Smooth muscle cell (in vitro differentiated cells): ENCODE data around the gene AADACL4. TPM values are rescaled to one million over a fixed set of nuclear protein-coding genes. Genes with fewer than 3 reads are reported as not detected.

Source experiments
- DNase-seq: peaks from one replicate; lab custom pipeline; 2025; ENCODE audit not compliant: unreplicated experiment; lab: John Stamatoyannopoulos, UW
- H2AFZ ChIP-seq: fragments of 200-600 bp; sonication (generic); 2 replicates; pipeline ENCODE4 v1.6.0; 2016; ENCODE audit warnings: antibody characterized with exemption, low read depth, mild to moderate bottlenecking
- H3F3A ChIP-seq: fragments of 200-600 bp; sonication (generic); 2 replicates; pipeline ENCODE4 v1.6.0; 2017; ENCODE audit warnings: antibody characterized with exemption, low read depth
- H3K27ac ChIP-seq: fragments of 200-600 bp; sonication (generic); 2 replicates; pipeline ENCODE4 v1.5.1; 2016; ENCODE audit warnings: low read depth, mild to moderate bottlenecking
- H3K27me3 ChIP-seq: fragments of 200-600 bp; sonication (generic); 2 replicates; pipeline ENCODE4 v1.6.1; 2016; ENCODE audit warnings: low read depth, mild to moderate bottlenecking
- H3K36me3 ChIP-seq: fragments of 200-600 bp; sonication (generic); 2 replicates; pipeline ENCODE4 v1.5.1; 2016; ENCODE audit warnings: low read depth
- H3K4me1 ChIP-seq: fragments of 200-600 bp; sonication (generic); 2 replicates; pipeline ENCODE4 v1.5.1; 2016; ENCODE audit warnings: low read depth
- H3K4me2 ChIP-seq: fragments of 200-600 bp; sonication (generic); 2 replicates; pipeline ENCODE4 v1.6.0; 2016; ENCODE audit warnings: mild to moderate bottlenecking
- H3K4me3 ChIP-seq: fragments of 200-600 bp; sonication (generic); 2 replicates; pipeline ENCODE4 v1.5.1; 2016; ENCODE audit warnings: mild to moderate bottlenecking
- H3K79me2 ChIP-seq: fragments of 200-600 bp; sonication (generic); 2 replicates; pipeline ENCODE4 v1.6.0; 2016; ENCODE audit warnings: low read depth, mild to moderate bottlenecking
- H3K9ac ChIP-seq: fragments of 200-600 bp; sonication (generic); 2 replicates; pipeline ENCODE4 v1.6.0; 2016; ENCODE audit warnings: low read depth
- H3K9me3 ChIP-seq: fragments of 200-600 bp; sonication (generic); replicated peaks from 2 replicates; pipeline ENCODE4 v1.5.1; 2016; ENCODE audit warnings: low read depth
- H4K20me1 ChIP-seq: fragments of 200-600 bp; sonication (generic); 2 replicates; pipeline ENCODE4 v1.6.0; 2016; ENCODE audit warnings: low read depth
- WGBS: methylation state at CpG from one replicate; pipeline ENCODE4 v1.1.7; 2016; ENCODE audit warnings: low lambda C conversion rate; 5-methylcytosine and 5-hydroxymethylcytosine counted together
- polyA plus RNA-seq: library from polyadenylated mRNA; unstranded; fragments of >200 nt; fragmentation: Nextera tagmentation; extraction: Ambion mirVana; gene quantifications from 2 replicates; pipeline ENCODE4 v1.2.1, GENCODE V29; 2016
- total RNA-seq: library from RNA; depleted of rRNA; stranded (reverse); fragments of >200 nt; gene quantifications from 2 replicates; pipeline ENCODE4 v1.2.3, GENCODE V29; 2014
- TF ChIP-seq, protein P1 (sequence below): fragments of 200-600 bp; sonication (generic); IDR thresholded peaks from 2 replicates; pipeline ENCODE4 v1.5.1; 2017; ENCODE audit warnings: borderline replicate concordance, mild to moderate bottlenecking, antibody characterized with exemption; ENCODE audit not compliant: insufficient read depth, poor library complexity, severe bottlenecking

Gene AADACL4
- total and polyA plus RNA-seq, 2 experiments from 2014 or later = not detected

DNA sequence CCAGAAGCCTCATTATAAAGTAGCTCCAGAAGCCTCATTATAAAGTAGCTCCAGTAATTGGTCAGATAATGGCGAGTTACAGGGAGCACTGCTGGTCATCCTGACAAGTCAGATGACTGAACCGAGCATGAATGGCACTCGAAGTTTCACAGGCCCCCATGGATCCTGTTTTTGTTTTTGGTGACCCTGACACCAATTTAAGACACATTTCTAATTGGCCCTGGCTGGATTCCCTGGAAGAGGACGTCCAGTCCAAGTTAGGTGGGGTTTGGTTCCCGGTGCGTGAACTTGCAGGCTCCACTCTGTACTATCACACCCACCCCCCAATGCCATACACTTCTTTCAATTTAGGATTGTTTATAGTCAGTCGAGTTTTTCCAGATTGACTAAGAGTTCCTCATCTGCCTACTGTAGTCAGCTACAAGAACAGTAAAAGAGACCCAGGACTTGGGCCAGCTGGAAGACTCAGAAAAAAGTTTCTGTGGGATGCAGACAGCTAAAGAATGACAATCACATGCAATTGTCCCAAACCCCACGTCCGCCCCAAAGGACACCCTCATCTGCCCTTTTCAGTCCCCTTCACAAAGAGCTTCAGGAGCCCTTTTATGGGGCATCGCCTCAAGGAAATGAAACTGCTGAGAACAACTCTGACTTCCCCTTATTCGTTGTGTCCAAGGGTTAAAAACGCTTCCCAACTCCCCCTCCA, 28.6 kb upstream of the AADACL4 start:
- TF ChIP-seq, protein P1, sequence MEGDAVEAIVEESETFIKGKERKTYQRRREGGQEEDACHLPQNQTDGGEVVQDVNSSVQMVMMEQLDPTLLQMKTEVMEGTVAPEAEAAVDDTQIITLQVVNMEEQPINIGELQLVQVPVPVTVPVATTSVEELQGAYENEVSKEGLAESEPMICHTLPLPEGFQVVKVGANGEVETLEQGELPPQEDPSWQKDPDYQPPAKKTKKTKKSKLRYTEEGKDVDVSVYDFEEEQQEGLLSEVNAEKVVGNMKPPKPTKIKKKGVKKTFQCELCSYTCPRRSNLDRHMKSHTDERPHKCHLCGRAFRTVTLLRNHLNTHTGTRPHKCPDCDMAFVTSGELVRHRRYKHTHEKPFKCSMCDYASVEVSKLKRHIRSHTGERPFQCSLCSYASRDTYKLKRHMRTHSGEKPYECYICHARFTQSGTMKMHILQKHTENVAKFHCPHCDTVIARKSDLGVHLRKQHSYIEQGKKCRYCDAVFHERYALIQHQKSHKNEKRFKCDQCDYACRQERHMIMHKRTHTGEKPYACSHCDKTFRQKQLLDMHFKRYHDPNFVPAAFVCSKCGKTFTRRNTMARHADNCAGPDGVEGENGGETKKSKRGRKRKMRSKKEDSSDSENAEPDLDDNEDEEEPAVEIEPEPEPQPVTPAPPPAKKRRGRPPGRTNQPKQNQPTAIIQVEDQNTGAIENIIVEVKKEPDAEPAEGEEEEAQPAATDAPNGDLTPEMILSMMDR = no peak
- WGBS = 23% methylated on average over 12 of the region's 12 CpGs
- Histone ChIP-seq H3K27ac (peak overlapping the region; percentile 37), H3K36me3 (no peaks in the 10 kb centered on the region), H3K4me1 (peaks cover 35% of the 10 kb centered on the region), H3K9me3 (no peaks in the 10 kb centered on the region), H3K9ac (no peak overlapping the region), H3K27me3 (peaks cover 31% of the 10 kb centered on the region), H3K4me2 (peak overlapping the region; percentile 99), H2AFZ (no peak overlapping the region), H3K79me2 (no peaks in the 10 kb centered on the region), H4K20me1 (no peaks in the 10 kb centered on the region), H3K4me3 (peak overlapping the region; percentile 87), H3F3A (peaks cover 4% of the 10 kb centered on the region)
- no peak for DNase-seq

DNA sequence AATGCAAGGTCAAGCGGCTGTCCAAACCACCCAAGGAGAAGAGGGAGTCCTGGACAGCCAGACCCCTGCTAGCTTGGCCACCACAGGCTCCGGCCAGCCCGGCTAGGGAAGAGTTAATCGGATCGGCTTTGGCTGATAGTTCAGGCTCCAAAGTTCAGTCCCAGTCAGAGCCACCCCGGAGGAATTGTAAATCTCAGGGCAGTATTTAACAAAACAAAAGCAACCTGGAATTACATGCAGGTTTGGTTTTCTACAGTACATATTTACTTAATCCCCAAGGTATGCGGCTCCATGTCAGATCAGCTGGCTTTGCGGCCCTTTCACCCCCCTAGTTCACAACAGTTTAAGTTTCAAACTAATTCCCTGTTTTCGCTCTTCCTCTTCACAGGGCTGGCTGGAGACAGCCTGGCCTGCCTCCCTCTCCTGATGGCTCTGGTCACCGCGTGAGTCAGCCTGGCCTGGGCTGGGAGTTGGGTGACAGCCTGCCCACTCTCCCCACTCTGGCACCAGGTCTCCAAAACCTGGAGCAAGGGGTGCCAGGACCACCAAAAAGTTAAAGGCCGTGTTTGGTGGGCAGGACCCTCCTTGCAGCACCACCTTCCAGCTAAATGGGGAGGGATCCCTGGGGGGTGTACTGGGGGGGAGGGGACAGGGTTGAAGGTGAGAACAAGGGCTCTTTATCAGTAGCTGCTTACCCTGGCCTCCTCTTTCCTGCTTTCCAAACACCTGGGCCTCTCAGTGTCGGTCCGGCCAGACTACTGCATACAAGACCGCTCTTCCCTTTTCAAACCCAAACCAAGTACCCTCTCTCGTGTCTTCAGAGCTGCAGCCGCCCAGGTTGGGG, 27.8 kb upstream of the AADACL4 start:
- no peaks in the 10 kb centered on the region for H4K20me1 ChIP-seq
- DNase-seq = no peak
- peaks cover 4% of the 10 kb centered on the region for H3F3A ChIP-seq
- peak overlapping the region; percentile 87 for H3K4me3 ChIP-seq
- H3K9ac ChIP-seq = no peak overlapping the region
- peak overlapping the region; percentile 99 for H3K4me2 ChIP-seq
- TF ChIP-seq, protein P1 = no peak
- H3K36me3 ChIP-seq = no peaks in the 10 kb centered on the region
- peaks cover 23% of the 10 kb centered on the region for H3K27me3 ChIP-seq
- peaks cover 35% of the 10 kb centered on the region for H3K4me1 ChIP-seq
- no peaks in the 10 kb centered on the region for H3K9me3 ChIP-seq
- H3K79me2 ChIP-seq = no peaks in the 10 kb centered on the region
- H3K27ac ChIP-seq = peak overlapping the region; percentile 37
- H2AFZ ChIP-seq = no peak overlapping the region
- 0% methylated on average over 14 of the region's 17 CpGs for whole genome bisulfite sequencing

DNA sequence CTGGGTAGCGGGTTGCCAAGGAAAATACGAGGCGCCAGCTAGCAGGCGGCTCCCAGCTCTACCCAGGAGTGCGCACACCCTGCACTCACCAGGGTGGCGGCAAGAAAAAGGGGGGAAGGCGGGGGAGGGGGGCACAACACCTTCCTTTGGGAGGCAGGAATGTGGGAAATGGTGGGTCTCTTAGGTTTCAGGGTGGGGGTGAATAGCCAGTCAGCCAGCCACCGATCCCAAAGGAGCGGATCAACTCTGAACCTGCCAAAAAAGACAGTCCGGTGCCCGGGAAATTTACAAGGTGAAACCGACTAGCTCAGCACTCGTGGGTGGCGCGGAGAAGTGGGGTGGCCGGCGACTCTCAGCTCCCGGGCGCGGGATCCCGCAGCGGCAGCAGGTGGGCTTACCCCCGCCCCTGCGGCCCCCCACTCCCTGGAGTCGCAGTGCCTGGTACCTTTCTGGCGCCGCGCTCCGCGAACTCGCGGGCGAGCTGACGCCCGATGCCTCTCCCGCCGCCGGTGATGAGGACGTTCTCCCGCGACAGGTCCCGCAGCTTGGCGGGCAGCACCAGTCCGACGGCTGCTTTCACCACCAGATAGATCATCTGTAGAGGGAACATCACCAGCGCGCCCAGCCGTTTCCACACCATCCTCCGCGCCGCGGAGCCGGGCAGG, 27.0 kb upstream of the AADACL4 start:
- H3F3A ChIP-seq = peaks cover 4% of the 10 kb centered on the region
- H3K9ac ChIP-seq = no peak overlapping the region
- H3K4me3 ChIP-seq = peak overlapping the region; percentile 87
- WGBS = under 1% methylated on average over 31 of the region's 53 CpGs
- H3K27me3 ChIP-seq = peaks cover 19% of the 10 kb centered on the region
- H3K36me3 ChIP-seq = no peaks in the 10 kb centered on the region
- no peaks in the 10 kb centered on the region for H3K79me2 ChIP-seq
- H2AFZ ChIP-seq = peak overlapping the region; percentile 33
- H3K27ac ChIP-seq = no peak overlapping the region
- H3K4me2 ChIP-seq = peak overlapping the region; percentile 99
- peaks cover 35% of the 10 kb centered on the region for H3K4me1 ChIP-seq
- H3K9me3 ChIP-seq = no peaks in the 10 kb centered on the region
- no peak for DNase-seq
- no peaks in the 10 kb centered on the region for H4K20me1 ChIP-seq
- TF ChIP-seq, protein P1 = no peak
